Measurements from ENCODE around the gene JHY.

DNA sequence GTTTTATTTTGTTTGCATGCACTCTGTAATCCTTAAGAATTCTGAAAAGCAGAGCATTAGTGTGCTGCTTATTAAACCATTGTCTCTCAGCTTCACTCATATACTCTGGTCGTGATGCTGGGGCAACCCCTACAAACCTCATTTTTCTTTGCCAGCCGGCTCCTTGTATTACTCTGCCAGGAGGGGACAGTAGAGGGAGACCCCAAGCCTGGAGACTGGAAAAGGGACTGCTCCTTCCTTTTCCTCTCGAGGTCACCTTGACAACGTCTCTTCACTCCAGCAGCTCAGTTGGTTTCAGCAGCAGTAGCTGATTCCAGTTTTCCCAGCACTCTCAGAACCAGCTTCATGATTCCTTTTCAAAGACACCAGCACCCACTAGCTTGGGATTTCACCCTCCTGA lies 2.8 kb upstream of the JHY start:
- TF ChIP-seq CTCF (conservative IDR thresholded peaks at IDR 0.05; ENCODE audit: low read length): no peak
- TF ChIP-seq EZH2phosphoT487 (IDR thresholded peaks at IDR 0.05; ENCODE audit: borderline replicate concordance, low read depth, low read length): no peak

Data from OCI-LY7 (cell line).